ENCODE measurements around the gene CT47B1.
"Not testable (repeated sequence)": the region's sequence is repeated elsewhere in the genome, so short reads cannot be mapped to it uniquely, and the experiment has no call there.

The CT47B1 gene

DNA sequence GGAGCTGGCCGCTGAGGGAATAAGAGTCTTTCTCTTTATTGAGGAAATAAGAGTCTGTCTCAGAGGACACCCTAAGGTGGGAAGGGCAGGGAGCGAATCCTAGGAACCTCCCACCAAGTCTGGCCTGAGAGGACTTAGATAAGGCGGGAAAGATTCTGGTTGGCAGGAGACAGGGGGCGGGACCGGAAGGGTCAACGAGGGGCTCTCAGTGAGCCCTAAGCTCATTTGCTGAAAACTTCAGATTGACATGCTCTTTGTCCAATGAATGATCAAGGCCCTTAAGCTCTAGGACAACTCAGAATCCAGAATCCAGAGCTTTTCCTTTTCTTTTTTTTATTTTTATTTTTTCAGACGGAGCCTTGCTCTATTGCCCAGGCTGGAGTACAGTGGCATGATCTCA lies at the start of gene CT47B1:
Gene CT47B1, minus strand, starts transcription at position 101 of the 400 bp plus-strand sequence. CDS start 196 bp downstream, outside the sequence.
- H3K4me1 Mint-ChIP-seq, H3K27me3 Mint-ChIP-seq, H3K27ac Mint-ChIP-seq, H3K4me3 Mint-ChIP-seq, CTCF ChIA-PET, H3K36me3 Mint-ChIP-seq, DNase-seq, H3K9me3 Mint-ChIP-seq: not testable (repeated sequence)

DNA sequence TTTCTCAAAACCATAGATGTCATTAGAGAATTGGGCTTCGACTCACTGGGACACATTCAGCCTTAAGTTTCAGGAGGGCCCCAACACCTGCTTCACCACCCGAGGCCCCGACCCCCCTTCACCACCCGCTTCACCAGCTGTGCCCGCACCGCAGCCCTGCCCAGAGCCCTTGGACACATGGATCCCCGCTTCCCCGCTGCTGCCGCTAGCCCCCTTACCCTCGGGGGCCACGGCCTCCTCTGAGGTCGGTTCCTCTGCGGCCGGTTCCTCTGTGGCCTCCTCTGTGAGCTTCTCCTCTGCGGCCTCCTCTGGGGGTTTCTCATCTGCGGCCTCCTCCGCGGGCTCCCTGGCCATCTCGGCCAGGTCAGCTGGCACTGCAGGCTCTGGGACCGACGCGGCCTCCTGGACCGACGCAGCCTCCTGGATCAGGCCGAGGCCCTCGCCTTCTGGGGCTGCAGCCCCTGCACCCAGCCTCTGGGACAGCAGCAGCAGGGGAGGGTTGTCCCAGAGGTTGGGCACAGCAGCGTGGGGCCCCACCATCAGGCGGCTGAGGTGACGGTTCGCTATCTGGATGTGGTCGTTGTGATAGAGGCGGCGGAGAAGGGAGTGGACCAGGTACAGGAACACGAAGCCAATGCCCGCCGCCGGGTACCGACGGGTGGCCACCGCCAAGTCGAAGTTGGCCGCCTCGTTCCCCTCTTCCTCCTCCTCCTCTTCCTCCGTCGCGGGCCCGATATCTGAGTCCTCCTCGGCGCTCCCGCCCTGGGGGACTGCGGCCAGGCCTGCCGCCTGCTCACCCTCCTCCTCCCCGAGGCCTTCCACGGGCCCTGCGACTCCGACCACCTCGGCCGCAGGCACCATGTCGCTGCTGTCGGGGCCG lies 748 bp downstream of the CT47B1 start:
- H3K9me3 Mint-ChIP-seq = no peaks in the 10 kb centered on the region
- H3K27me3 Mint-ChIP-seq = no peaks in the 10 kb centered on the region
- CTCF ChIA-PET = no interaction called here
- DNase-seq = no peak
- no peaks in the 10 kb centered on the region for H3K4me1 Mint-ChIP-seq
- H3K4me3 Mint-ChIP-seq = no peak overlapping the region
- H3K36me3 Mint-ChIP-seq = no peaks in the 10 kb centered on the region
- H3K27ac Mint-ChIP-seq = no peak overlapping the region

DNA sequence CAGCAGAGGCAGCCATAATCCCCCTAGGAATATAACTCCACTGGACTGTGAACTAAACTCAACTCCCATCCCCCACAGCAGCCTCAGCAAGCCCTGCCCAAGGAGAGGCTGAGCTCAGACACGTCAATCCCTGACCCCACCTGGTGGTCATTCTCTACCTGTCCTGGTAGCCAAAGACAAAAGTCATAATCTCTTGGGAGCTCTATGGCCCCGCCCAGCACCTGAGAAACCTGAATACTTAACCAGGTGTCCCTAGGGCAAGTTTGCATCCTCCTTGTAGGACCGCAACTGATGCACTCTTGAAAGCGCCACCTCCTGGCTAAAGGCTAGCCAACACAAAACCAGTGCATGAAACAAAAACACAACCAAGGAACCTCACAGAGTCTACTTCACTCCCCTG lies 18.4 kb downstream of the CT47B1 start:
- H3K9me3 Mint-ChIP-seq = peaks cover 3% of the 10 kb centered on the region
- no peaks in the 10 kb centered on the region for H3K27me3 Mint-ChIP-seq
- peaks cover 8% of the 10 kb centered on the region for H3K4me1 Mint-ChIP-seq
- H3K4me3 Mint-ChIP-seq = no peak overlapping the region
- H3K27ac Mint-ChIP-seq = no peak overlapping the region
- DNase-seq = no peak
- no peaks in the 10 kb centered on the region for H3K36me3 Mint-ChIP-seq
- CTCF ChIA-PET = no interaction called here

DNA sequence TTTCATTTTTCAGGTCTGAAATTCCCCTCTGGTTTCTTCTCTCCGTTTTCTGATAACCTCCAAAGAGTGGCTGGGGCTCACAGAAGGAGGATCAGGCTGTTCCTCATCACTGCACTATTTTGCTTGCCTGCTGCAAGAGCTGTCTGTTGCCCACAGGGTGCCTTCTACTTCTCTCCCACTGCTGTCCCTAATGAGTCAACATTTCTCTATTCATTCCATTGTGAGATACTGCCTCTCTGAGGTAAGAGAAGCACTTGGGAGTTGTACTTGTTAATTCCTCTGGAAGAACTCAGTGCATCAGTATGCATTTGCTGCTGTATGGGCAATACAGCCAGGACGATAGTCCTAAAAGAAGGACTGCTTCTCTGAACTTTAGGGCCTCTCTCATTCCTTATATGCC lies 34.8 kb downstream of the CT47B1 start:
- H3K9me3 Mint-ChIP-seq = no peaks in the 10 kb centered on the region
- DNase-seq = no peak
- H3K4me3 Mint-ChIP-seq = no peak overlapping the region
- no peaks in the 10 kb centered on the region for H3K4me1 Mint-ChIP-seq
- no peaks in the 10 kb centered on the region for H3K27me3 Mint-ChIP-seq
- CTCF ChIA-PET = no interaction called here
- H3K36me3 Mint-ChIP-seq = no peaks in the 10 kb centered on the region
- H3K27ac Mint-ChIP-seq = no peak overlapping the region

DNA sequence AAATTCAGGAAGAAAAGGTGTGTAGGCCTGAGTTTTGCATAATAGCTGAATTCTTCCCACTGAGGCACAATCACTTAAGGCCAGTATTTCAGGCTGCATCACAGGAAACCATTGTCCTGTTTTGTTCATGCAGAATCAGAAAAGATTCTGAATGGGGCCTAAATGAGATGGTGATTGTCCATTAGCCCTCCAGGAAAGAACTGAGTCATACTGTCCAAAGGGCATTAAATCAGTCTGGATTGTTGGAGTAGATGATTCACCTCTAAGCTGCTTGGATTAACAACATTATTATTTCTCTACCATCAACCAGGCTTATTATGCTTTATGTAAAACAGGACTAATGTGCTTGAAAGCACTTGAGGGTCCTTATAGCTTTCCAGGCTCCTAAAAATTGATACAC lies 36.2 kb downstream of the CT47B1 start:
- Mint-ChIP-seq H3K4me1 (no peaks in the 10 kb centered on the region), H3K27me3 (no peaks in the 10 kb centered on the region), H3K27ac (no peak overlapping the region), H3K36me3 (no peaks in the 10 kb centered on the region), H3K9me3 (no peaks in the 10 kb centered on the region), H3K4me3 (no peak overlapping the region)
- DNase-seq = no peak
- CTCF ChIA-PET = no interaction called here

DNA sequence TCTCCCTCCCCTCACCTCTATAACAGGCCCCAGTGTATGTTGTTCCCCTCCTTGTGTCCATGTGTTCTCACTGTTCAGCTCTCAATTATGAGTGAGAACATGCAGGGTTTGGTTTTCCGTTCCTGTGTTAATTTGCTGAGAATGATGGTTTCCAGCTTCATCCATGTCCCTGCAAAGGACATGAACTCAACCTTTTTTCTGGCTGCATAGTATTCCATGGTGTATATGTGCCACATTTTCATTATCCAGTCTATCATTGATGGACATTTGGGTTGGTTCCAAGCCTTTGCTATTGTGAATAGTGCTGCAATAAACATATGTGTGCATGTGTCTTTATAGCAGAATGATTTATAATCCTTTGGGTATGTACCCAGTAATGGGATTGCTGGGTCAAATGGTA lies 48.5 kb downstream of the CT47B1 start:
- H3K36me3 Mint-ChIP-seq, H3K4me1 Mint-ChIP-seq: not testable (repeated sequence)

DNA sequence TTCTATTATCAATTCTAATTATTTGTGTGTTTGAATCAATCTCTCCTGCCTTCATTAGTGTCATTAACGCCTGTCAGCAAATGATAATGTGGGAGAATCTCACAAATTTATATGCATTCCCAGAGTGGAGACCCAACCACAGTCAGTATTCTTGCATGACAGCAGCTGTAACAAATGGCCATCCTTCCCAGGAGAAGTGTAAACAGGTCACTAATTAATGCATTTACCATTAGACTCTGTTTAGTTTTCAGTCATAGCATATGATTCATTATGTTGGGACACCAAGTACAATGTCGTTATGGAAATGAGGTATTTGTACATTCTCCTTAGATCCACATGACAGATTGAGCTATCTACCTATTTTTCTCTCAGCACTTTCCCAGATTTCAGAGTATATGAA lies 50.5 kb downstream of the CT47B1 start:
- Mint-ChIP-seq H3K27me3 (no peaks in the 10 kb centered on the region), H3K27ac (no peak overlapping the region), H3K4me1 (no peaks in the 10 kb centered on the region), H3K4me3 (no peak overlapping the region), H3K9me3 (no peaks in the 10 kb centered on the region), H3K36me3 (no peaks in the 10 kb centered on the region)
- CTCF ChIA-PET = no interaction called here
- no peak for DNase-seq

More for the DNA sequence above, 48.5 kb downstream of the CT47B1 start:
- DNase-seq, H3K27me3 Mint-ChIP-seq, H3K9me3 Mint-ChIP-seq, H3K4me3 Mint-ChIP-seq, H3K27ac Mint-ChIP-seq, CTCF ChIA-PET: not testable (repeated sequence)

DNA sequence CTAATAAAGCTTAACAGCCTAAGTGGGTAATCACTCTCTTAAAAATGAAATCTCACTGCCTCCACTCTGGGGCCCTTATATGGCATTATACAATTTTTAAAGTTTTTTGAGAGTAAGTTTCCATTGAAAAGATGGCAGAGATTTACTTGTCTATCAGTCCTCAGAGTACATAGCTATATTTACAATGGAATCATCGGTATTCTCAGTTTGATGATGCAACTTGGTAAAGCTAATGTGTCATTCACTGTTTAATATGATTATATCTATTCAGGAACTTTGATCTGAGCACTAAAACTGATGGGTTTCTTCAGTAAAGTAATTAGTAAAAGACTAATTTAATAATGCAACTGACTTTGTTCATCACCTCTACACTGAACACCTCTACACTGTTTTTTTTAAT lies 51.6 kb downstream of the CT47B1 start:
- CTCF ChIA-PET = no interaction called here
- no peak overlapping the region for H3K4me3 Mint-ChIP-seq
- no peaks in the 10 kb centered on the region for H3K27me3 Mint-ChIP-seq
- no peaks in the 10 kb centered on the region for H3K4me1 Mint-ChIP-seq
- no peaks in the 10 kb centered on the region for H3K9me3 Mint-ChIP-seq
- no peak for DNase-seq
- H3K27ac Mint-ChIP-seq = no peak overlapping the region
- H3K36me3 Mint-ChIP-seq = no peaks in the 10 kb centered on the region

DNA sequence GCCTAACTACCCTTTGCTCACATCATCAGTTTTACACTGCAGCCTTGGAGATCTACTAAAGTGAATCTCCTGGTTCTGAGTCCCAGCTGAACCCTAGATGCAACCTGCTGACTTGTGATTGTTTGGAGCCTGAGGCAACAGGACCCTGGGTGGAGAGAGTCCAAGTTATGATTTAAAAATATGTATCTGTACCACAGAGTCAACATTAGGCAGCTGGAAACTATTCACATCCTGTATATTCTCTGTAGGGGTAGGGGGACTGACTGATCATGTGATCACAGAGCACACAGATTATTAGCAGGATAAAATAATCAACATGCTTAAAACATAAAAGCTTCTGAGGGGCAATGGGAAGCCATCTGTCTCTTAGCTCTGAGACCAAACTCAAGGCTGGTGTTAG lies 52.1 kb downstream of the CT47B1 start:
- no peak overlapping the region for H3K27ac Mint-ChIP-seq
- CTCF ChIA-PET = no interaction called here
- no peaks in the 10 kb centered on the region for H3K4me1 Mint-ChIP-seq

More for the DNA sequence above, 52.1 kb downstream of the CT47B1 start:
- Mint-ChIP-seq H3K4me3 (no peak overlapping the region), H3K27me3 (no peaks in the 10 kb centered on the region), H3K9me3 (no peaks in the 10 kb centered on the region), H3K36me3 (no peaks in the 10 kb centered on the region)
- DNase-seq = no peak

Data from activated naive CD4-positive, alpha-beta T cell treated with anti-CD3 and anti-CD28 coated beads, Interleukin-2, amount 10 ng/mL, durations not matched to agents 7 days and 5 days (primary cell).